Cardiac muscle cell (in vitro differentiated cells and primary cell): ENCODE measurements around the gene RGSL1. TPM values are rescaled to one million over a fixed set of nuclear protein-coding genes. Genes with fewer than 3 reads are reported as not detected.

Experiments used
- DNase-seq, 2 donors: peaks; one replicate each; pipeline versions ENCODE4 v3.0.0 to v3.0.0-alpha.2; 2010 to 2017; ENCODE audit warnings: low read depth in 1 of 2, low spot score in 1 of 2
- H3K27ac ChIP-seq: fragments of 200-600 bp; sonication (generic); 2 replicates; pipeline ENCODE4 v1.5.1; 2016
- H3K27me3 ChIP-seq: fragments of 200-600 bp; sonication (generic); 2 replicates; pipeline ENCODE4 v1.6.0; 2016; ENCODE audit warnings: control low read depth
- H3K36me3 ChIP-seq: fragments of 200-600 bp; sonication (generic); 2 replicates; pipeline ENCODE4 v1.5.1; 2016; ENCODE audit warnings: control low read depth
- H3K4me1 ChIP-seq: fragments of 200-600 bp; sonication (generic); 2 replicates; pipeline ENCODE4 v1.8.1; 2017; ENCODE audit warnings: low read depth, mild to moderate bottlenecking, mixed run types
- H3K4me3 ChIP-seq: fragments of 200-600 bp; sonication (generic); 2 replicates; pipeline ENCODE4 v1.5.1; 2016; ENCODE audit warnings: mild to moderate bottlenecking
- H3K9me3 ChIP-seq: fragments of 200-600 bp; sonication (generic); 2 replicates; pipeline ENCODE4 v1.5.1; 2017; ENCODE audit warnings: low read depth, mild to moderate bottlenecking, control low read depth
- polyA plus RNA-seq: library from polyadenylated mRNA; unstranded; fragments of >200 nt; fragmentation: Nextera tagmentation; extraction: Ambion mirVana; gene quantifications from 2 replicates; pipeline ENCODE4 v1.2.1, GENCODE V29; 2016
- total RNA-seq: library from RNA; depleted of rRNA; stranded (reverse); fragments of >200 nt; gene quantifications from 2 replicates; pipeline ENCODE4 v1.2.3, GENCODE V29; 2016
- TF ChIP-seq, protein P1 (sequence below): IDR thresholded peaks from 2 replicates; pipeline ENCODE4 v1.5.1; 2012; ENCODE audit warnings: low read depth, mild to moderate bottlenecking, low read length

The RGSL1 gene
- not detected in 2 replicates for total RNA-seq
- polyA plus RNA-seq = not detected in 2 replicates

DNA sequence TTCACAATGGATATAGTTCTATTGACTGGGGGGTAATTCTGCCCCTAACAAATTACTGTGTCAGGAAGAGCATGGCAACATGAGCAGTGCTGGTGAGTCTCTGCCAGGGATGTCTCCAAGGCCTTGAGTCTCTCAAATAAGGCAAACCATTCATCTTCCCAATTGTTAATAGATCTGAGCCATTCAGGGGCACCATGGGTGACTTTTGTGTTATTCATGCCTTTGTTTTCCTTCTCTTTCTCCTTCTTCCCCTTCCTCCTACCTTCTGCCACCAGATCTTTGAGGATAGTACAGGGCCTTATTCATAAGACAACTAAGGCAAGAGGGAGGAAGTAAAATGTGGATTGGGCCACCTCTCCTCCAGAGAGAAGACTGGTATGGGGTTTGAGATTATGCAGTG, at the start of gene RGSL1:
Gene RGSL1 (plus strand): TSS at position 60 of the 400 bp plus-strand sequence. CDS start 20 bp downstream, at position 80.
- Histone ChIP-seq H3K4me1 (no peaks in the 10 kb centered on the region), H3K27me3 (no peaks in the 10 kb centered on the region), H3K36me3 (no peaks in the 10 kb centered on the region), H3K4me3 (no peak within 1 kb of the TSS), H3K9me3 (no peaks in the 10 kb centered on the region), H3K27ac (no peak within 1 kb of the TSS)
- DNase-seq = no peak
- TF ChIP-seq, protein P1, sequence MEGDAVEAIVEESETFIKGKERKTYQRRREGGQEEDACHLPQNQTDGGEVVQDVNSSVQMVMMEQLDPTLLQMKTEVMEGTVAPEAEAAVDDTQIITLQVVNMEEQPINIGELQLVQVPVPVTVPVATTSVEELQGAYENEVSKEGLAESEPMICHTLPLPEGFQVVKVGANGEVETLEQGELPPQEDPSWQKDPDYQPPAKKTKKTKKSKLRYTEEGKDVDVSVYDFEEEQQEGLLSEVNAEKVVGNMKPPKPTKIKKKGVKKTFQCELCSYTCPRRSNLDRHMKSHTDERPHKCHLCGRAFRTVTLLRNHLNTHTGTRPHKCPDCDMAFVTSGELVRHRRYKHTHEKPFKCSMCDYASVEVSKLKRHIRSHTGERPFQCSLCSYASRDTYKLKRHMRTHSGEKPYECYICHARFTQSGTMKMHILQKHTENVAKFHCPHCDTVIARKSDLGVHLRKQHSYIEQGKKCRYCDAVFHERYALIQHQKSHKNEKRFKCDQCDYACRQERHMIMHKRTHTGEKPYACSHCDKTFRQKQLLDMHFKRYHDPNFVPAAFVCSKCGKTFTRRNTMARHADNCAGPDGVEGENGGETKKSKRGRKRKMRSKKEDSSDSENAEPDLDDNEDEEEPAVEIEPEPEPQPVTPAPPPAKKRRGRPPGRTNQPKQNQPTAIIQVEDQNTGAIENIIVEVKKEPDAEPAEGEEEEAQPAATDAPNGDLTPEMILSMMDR = no peak

DNA sequence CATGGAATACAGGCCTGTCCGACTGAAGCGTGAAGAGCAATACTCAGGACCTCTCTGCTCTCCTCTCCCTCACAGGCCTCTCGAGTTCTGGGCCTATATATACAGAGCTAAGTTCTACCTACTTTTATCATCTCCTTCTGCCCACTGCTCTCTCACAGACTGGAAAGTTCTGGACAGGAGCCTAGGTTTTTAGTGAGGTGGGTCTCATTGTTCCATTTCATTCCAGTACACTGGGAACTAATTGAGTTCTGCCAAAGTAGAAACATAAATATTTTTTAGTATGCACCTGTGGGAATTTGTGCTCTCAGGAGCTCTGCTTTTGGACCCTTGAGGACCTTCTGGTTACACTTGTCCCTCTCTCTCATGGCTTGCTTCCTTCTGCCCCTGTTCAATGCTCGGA, 49.4 kb upstream of the RGSL1 start, which contains the start of gene TEDDM1:
Gene TEDDM1 (minus strand): TSS at position 101 of the 400 bp plus-strand sequence. CDS start 182 bp downstream, outside the sequence.
- H3K9me3 ChIP-seq = no peaks in the 10 kb centered on the region
- TF ChIP-seq, protein P1 = no peak
- peaks cover 3% of the 10 kb centered on the region for H3K27me3 ChIP-seq
- no peaks in the 10 kb centered on the region for H3K36me3 ChIP-seq
- no peaks in the 10 kb centered on the region for H3K4me1 ChIP-seq
- no peak for DNase-seq
- H3K4me3 ChIP-seq = no peak within 1 kb of the TSS
- no peak within 1 kb of the TSS for H3K27ac ChIP-seq

DNA sequence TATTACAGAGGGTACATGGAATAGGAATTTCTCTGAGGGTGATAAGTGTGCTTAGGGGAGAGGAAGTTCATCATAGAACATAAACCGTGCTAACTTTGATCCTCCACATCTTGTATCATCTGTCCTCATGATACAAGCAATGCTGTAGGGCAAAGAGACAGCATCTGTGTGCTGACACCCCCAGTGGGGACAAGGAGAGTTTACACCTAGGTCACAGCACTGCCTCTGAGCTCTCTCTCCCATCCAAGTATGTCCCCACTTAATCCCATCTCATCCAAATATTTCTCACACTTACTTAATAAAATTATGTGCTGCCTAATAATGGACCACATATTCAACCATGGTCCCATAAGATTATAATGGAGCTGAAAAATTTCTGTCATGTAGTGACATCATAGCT, 45.2 kb upstream of the RGSL1 start:
- TF ChIP-seq, protein P1 = no peak
- no peaks in the 10 kb centered on the region for H3K36me3 ChIP-seq
- no peaks in the 10 kb centered on the region for H3K4me1 ChIP-seq
- no peak overlapping the region for H3K27ac ChIP-seq
- DNase-seq = no peak
- H3K4me3 ChIP-seq = no peak overlapping the region
- H3K9me3 ChIP-seq = no peaks in the 10 kb centered on the region
- H3K27me3 ChIP-seq = no peaks in the 10 kb centered on the region

DNA sequence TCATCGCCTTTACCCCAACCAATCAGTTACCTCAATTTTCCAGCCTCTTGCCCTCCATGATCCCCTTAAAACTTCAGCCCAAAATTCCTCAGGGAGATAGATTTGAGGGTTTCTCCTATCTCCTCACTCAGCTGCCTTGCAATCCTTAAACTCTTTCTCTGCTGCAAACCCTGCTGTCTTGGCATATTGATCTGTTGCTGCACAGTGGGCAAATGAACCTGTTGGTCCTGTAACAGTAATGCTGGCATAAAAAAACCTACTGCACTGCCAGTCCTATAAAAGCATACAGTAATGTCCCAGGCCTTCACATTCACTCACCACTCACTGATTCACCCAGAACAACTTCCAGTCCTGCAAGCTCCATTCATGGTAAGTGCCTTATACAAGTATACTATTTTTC, 44.4 kb upstream of the RGSL1 start:
- no peaks in the 10 kb centered on the region for H3K27me3 ChIP-seq
- H3K4me3 ChIP-seq = no peak overlapping the region
- no peaks in the 10 kb centered on the region for H3K36me3 ChIP-seq
- TF ChIP-seq, protein P1 = no peak
- no peaks in the 10 kb centered on the region for H3K9me3 ChIP-seq
- H3K27ac ChIP-seq = no peak overlapping the region
- no peak for DNase-seq
- H3K4me1 ChIP-seq = no peaks in the 10 kb centered on the region

DNA sequence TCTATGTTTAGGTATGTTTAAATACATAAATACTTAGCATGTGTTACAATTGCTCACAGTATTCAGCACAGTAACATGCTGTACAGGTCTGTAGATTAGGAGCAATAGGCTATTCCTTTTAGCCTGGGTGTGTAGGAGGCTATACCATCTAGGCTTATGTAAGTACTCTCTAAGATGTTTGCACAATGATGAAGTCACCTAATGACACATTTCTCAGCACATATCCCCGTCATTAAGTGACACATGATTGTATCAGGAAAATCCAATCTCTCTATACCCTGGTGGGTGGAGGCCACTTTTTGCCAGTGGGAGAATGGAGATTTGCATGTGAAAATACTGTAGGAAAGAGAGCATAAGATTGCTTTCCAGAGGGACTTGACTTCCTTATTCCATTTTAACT, 43.9 kb upstream of the RGSL1 start:
- Histone ChIP-seq H3K4me3 (no peak overlapping the region), H3K36me3 (no peaks in the 10 kb centered on the region), H3K9me3 (no peaks in the 10 kb centered on the region), H3K27me3 (no peaks in the 10 kb centered on the region), H3K27ac (no peak overlapping the region), H3K4me1 (no peaks in the 10 kb centered on the region)
- no peak for DNase-seq
- TF ChIP-seq, protein P1 = no peak

DNA sequence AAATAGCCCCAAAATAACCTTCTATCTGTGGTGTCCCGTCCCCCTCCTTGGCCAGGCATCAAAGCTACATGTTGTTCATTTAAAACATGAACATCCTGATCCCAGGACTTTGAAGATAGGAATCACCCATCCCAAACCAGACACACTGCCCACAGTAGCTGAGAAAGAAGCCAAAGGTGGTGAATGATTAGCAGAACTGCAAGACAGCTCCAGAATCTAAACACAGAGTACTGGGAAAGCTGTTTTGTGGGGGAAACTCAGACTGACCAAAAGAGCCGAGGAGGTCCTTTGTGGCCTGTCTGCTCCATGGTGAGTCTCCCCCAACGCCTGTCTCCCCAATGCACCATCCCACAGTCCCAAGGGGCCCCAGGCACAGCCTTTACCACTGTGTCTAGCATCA, 42.2 kb upstream of the RGSL1 start:
- no peak overlapping the region for H3K4me3 ChIP-seq
- DNase-seq = no peak
- no peaks in the 10 kb centered on the region for H3K9me3 ChIP-seq
- H3K4me1 ChIP-seq = no peaks in the 10 kb centered on the region
- no peaks in the 10 kb centered on the region for H3K36me3 ChIP-seq
- no peaks in the 10 kb centered on the region for H3K27me3 ChIP-seq
- TF ChIP-seq, protein P1 = no peak
- H3K27ac ChIP-seq = no peak overlapping the region
